Epidermal melanocyte (primary cell): Measurements from ENCODE around the gene OR4B1.

Experiments used
- DNase-seq: peaks from one replicate; pipeline ENCODE4 v3.0.0; 2011; ENCODE audit warnings: low spot score; ENCODE audit not compliant: insufficient read length

The OR4B1 gene

GRCh38 chr11:48248902-48249301, 32.3 kb downstream of the OR4B1 start:
- DNase-seq, result no peak

GRCh38 chr11:48261600-48261999, 45.0 kb downstream of the OR4B1 start:
- DNase-seq, result no peak

- DNase-seq, result no peak
Observed at GRCh38 chr11:48263423-48263911, 46.9 kb downstream of the OR4B1 start, which contains the start of gene OR4X1. Gene OR4X1, plus strand, starts transcription at chr11:48263861. Its CDS starts 0 bp downstream, at chr11:48263861.
